Spleen (tissue), 7 donors: ENCODE measurements around the gene TRPV2.

Source experiments
- POLR2A ChIP-seq, 3 donors: fragments of 450-650 bp; IDR thresholded peaks; one replicate each; pipeline ENCODE4 v1.5.1; 2017; ENCODE audit warnings: antibody characterized with exemption in 3 of 3, mild to moderate bottlenecking in 1 of 3
- TF ChIP-seq, protein P1 (sequence below), 11 experiments: fragments of 200-600 bp in 7 of 11; fragments of 450-650 bp in 4 of 11; sonication (generic) in 4 of 11; IDR thresholded peaks in 8 of 11; conservative IDR thresholded peaks in 3 of 11; 1 replicate in 7 of 11; 2 replicates in 4 of 11; pipeline versions ENCODE4 v1.4.0 to v1.8.0; 2016 to 2021; ENCODE audit warnings: antibody characterized with exemption in 11 of 11, inconsistent platforms in 4 of 11, mild to moderate bottlenecking in 1 of 11
- donor health status: DM: no; HTN: no; CAD: no; lungs with moderate emphysema.
- donor health status: DM: no; HTN: no; CAD: no.
- donor health status: DM: no; HTN: no; CAD: no.

DNA sequence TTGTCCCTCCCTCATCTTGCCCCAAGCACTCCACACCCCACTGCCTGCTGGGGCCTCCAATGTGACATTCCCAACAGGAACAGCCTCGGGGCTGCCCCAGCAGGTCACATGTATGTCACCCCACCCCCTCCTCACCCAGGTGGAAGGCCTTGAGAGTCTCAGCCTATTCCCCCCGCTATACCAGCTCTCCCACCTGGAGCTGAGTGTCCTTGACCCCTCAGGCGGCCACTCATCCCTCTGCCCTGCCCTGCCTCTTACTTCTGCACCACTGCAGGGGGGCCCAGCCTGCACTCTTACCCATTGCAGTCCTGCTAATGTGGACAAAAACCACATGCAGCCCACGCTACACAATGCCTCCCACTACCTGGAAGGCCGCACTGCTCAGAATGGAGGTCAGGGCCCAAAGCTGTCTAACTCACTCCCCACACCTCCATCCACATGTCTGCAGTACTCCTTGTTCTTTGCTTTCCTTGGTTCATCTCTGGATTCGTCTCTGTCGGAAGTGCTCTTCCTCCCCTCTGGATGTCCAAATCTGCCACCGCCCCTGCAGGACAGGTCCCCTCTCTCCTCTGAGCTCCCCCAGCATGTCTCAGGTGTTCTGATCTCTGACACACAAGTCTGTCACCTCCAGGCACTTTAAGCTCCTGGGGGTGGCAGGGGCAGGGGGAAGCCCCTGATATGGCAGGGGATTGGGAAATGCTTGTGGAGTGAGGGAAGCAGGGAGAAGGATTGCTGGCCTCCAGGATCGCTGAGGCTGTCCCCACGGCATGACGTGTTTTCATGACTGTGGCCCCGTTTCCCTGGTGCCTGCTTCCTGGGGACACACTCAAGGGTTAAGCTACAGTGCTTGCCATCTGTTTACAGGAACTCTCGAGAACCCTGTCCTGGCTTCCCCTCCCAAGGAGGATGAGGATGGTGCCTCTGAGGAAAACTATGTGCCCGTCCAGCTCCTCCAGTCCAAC is 20.8 kb downstream of the TRPV2 start:
- TF ChIP-seq, protein P1, sequence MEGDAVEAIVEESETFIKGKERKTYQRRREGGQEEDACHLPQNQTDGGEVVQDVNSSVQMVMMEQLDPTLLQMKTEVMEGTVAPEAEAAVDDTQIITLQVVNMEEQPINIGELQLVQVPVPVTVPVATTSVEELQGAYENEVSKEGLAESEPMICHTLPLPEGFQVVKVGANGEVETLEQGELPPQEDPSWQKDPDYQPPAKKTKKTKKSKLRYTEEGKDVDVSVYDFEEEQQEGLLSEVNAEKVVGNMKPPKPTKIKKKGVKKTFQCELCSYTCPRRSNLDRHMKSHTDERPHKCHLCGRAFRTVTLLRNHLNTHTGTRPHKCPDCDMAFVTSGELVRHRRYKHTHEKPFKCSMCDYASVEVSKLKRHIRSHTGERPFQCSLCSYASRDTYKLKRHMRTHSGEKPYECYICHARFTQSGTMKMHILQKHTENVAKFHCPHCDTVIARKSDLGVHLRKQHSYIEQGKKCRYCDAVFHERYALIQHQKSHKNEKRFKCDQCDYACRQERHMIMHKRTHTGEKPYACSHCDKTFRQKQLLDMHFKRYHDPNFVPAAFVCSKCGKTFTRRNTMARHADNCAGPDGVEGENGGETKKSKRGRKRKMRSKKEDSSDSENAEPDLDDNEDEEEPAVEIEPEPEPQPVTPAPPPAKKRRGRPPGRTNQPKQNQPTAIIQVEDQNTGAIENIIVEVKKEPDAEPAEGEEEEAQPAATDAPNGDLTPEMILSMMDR (IDR thresholded peaks at IDR 0.05 in 8 of 11, conservative IDR thresholded peaks at IDR 0.05 in 3 of 11) = no peak
- no peak for TF ChIP-seq POLR2A (IDR thresholded peaks at IDR 0.05)
